MCF 10A (cell line): Measurements from ENCODE around the gene PRRT1B. TPM values are rescaled to one million over a fixed set of nuclear protein-coding genes. Genes with fewer than 3 reads are reported as not detected.

Experiments used
- BruUV-seq: library from RNA; stranded (reverse); fragments of 400-500 nt; replicated peaks from 2 replicates; lab custom pipeline; 2021; lab: Mats Ljungman, UMichigan
- CTCF ChIA-PET: fragments of 300-600 bp; sonication (Branson Sonifier 250); formaldehyde crosslinking; extraction: SDS; loops from one replicate; lab custom pipeline; 2021; ENCODE audit warnings: antibody characterized with exemption, inconsistent platforms; lab: Yijun Ruan, JAX
- POLR2A ChIA-PET: fragments of 300-600, 350-650 bp; sonication (Branson Sonifier 250); formaldehyde crosslinking; extraction: SDS; loops from one replicate; lab custom pipeline; 2020; ENCODE audit warnings: antibody characterized with exemption, inconsistent platforms; lab: Yijun Ruan, JAX
- DNase-seq: peaks from one replicate; pipeline ENCODE4 v3.0.0-alpha.2; 2018; ENCODE audit not compliant: unreplicated experiment
- H3K27ac Mint-ChIP-seq: one replicate; pipeline ENCODE4 v1.8.0; 2022; ENCODE audit warnings: mild to moderate bottlenecking, low read depth, mixed read lengths; ENCODE audit not compliant: unreplicated experiment
- H3K27me3 Mint-ChIP-seq: one replicate; pipeline ENCODE4 v1.8.0; 2022; ENCODE audit warnings: mixed read lengths; ENCODE audit not compliant: insufficient read depth, unreplicated experiment
- H3K36me3 Mint-ChIP-seq: one replicate; pipeline ENCODE4 v1.8.0; 2022; ENCODE audit warnings: mild to moderate bottlenecking, moderate library complexity, mixed read lengths; ENCODE audit not compliant: insufficient read depth, unreplicated experiment
- H3K4me1 Mint-ChIP-seq: one replicate; pipeline ENCODE4 v1.8.0; 2022; ENCODE audit warnings: mixed read lengths; ENCODE audit not compliant: insufficient read depth, unreplicated experiment
- H3K4me3 Mint-ChIP-seq: one replicate; pipeline ENCODE4 v1.8.0; 2022; ENCODE audit warnings: mild to moderate bottlenecking, moderate library complexity, mixed read lengths; ENCODE audit not compliant: unreplicated experiment
- H3K9me3 Mint-ChIP-seq: one replicate; pipeline ENCODE4 v1.8.0; 2022; ENCODE audit warnings: mixed read lengths; ENCODE audit not compliant: unreplicated experiment
- CTCF ChIP-seq: fragments of 200-600 bp; IDR thresholded peaks from one replicate; pipeline ENCODE4 v1.8.0; 2022; ENCODE audit warnings: antibody characterized with exemption, mild to moderate bottlenecking; ENCODE audit not compliant: unreplicated experiment
- intact Hi-C: fragments of 100-400 bp; cut with micrococcal nuclease; formaldehyde crosslinking; loops from 2 replicates; pipeline ENCODE4 v1.14.1; 2022
- total RNA-seq: library from RNA; stranded (reverse); gene quantifications from 2 replicates; pipeline ENCODE4 v1.2.3, GENCODE V29; 2022

Gene PRRT1B
- total RNA-seq, 1 experiment from 2014 or later = not detected

DNA sequence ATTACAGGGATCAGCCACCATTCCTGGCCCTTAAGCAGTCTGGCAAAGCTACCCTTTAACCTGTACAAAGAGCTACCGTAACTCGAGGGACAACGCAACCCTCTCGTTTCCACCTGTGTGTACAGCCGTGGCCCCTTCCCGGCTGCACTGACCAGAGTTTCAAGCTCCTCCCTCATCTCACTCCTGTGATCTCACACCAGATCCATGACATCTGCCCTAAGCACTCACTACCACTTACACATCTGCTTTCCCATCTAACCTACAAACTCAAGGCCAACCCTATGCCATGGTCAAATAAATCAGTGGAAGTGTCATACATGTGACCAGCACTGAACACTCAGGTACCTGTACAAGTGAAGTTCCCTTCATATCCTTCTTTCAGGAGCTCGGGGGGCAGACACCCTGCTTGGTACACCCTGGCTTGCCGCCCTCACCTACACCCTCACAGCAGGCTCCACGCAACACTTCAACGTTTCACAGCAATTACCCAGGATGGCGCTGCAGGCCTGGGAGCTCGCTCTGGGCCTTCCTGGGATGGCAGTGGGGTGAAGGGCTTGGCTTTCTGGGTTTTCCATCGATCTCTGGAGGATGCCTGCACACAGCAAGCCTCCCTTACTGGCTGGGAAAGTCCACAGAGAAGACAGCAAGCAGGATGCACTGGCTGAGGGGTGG lies 61.7 kb downstream of the PRRT1B start:
- Mint-ChIP-seq H3K27ac (peak overlapping the region; percentile 31), H3K27me3 (no peaks in the 10 kb centered on the region), H3K4me1 (peaks cover 27% of the 10 kb centered on the region), H3K4me3 (no peak overlapping the region), H3K36me3 (peaks cover 29% of the 10 kb centered on the region), H3K9me3 (no peaks in the 10 kb centered on the region)
- intact Hi-C loops = no loop called here
- DNase-seq = no peak
- TF ChIP-seq CTCF = no peak
- BruUV-seq = no TSS peak
- ChIA-PET POLR2A (interaction anchor here (0.9 to 1.2 kb wide), 3 partner anchors 12 to 234 kb away, joined by 3 read pairs; no protein-coding TSS in a partner anchor), CTCF (interaction anchor here (0.6 to 5.2 kb wide), 3 partner anchors 16 to 133 kb away, joined by 3 to 43 read pairs (median 6); partner anchors contain the start of gene RAPGEF1)

GRCh38 chr9:131607591-131607990 lies 62.3 kb downstream of the PRRT1B start:
- H3K4me3 Mint-ChIP-seq = no peak overlapping the region
- POLR2A ChIA-PET = interaction anchor here (0.9 to 5.5 kb wide), 4 partner anchors 27 to 235 kb away, joined by 3 to 44 read pairs (median 12); partner anchors contain the start of gene RAPGEF1
- H3K27ac Mint-ChIP-seq = peak overlapping the region; percentile 31
- peaks cover 29% of the 10 kb centered on the region for H3K4me1 Mint-ChIP-seq
- no peak for DNase-seq
- H3K36me3 Mint-ChIP-seq = peaks cover 27% of the 10 kb centered on the region
- intact Hi-C loops = no loop called here
- H3K27me3 Mint-ChIP-seq = no peaks in the 10 kb centered on the region
- CTCF ChIA-PET = interaction anchor here (1.0 to 5.2 kb wide), 4 partner anchors 13 to 140 kb away, joined by 3 to 43 read pairs (median 8); partner anchors contain the start of gene RAPGEF1
- no peak for TF ChIP-seq CTCF
- H3K9me3 Mint-ChIP-seq = no peaks in the 10 kb centered on the region
- BruUV-seq = no TSS peak

DNA sequence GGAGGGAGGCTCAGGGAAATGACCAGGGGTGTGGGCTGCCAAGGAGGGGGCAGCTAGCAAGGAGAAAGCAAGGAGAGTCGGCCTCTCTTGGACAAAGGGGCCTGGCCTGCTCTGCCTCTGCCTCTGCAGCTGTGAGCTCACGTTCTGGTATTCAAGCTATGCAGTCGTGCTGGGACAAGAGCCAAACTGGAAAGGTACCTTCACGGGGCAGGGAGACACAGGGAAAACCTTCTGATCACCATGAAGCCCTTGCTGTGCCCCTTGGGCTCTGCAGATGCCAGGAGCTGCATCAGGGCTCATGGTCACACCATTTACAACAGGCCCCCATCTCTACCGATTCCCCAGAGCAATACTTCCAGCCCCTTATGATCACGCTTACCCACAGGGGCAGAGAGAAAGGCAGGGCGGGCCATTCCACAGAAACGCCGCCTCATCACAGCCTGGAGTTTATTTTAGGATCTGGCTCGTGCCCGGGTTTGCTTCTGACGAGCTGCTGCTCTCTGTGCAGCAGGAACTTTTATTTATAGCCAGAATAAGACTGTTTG lies 63.2 kb downstream of the PRRT1B start:
- CTCF ChIA-PET = interaction anchor here (0.6 to 5.2 kb wide), 11 partner anchors 10 to 439 kb away, joined by 3 to 43 read pairs (median 3); partner anchors contain the start of gene RAPGEF1
- no peaks in the 10 kb centered on the region for H3K27me3 Mint-ChIP-seq
- no peak for TF ChIP-seq CTCF
- POLR2A ChIA-PET = interaction anchor here (0.5 to 5.5 kb wide), 18 partner anchors 9 to 135 kb away, joined by 3 to 44 read pairs (median 6); partner anchors contain the start of gene RAPGEF1
- DNase-seq = peak; percentile 84
- peaks cover 29% of the 10 kb centered on the region for H3K4me1 Mint-ChIP-seq
- peaks cover 27% of the 10 kb centered on the region for H3K36me3 Mint-ChIP-seq
- peak overlapping the region; percentile 73 for H3K27ac Mint-ChIP-seq
- peak overlapping the region; percentile 54 for H3K4me3 Mint-ChIP-seq
- no TSS peak for BruUV-seq
- H3K9me3 Mint-ChIP-seq = no peaks in the 10 kb centered on the region
- intact Hi-C loops = loop anchor here (1.0 to 2.0 kb wide), 3 partner anchors 26 to 131 kb away; no protein-coding TSS in a partner anchor

Other genes with a start within 250 kb of the PRRT1B start
- 173 and 186 TPM in 2 replicates for gene PRRC2B, start 151.4 kb upstream of the PRRT1B start, total RNA-seq
- gene POMT1, start 42.6 kb upstream of the PRRT1B start, total RNA-seq = 19.7 and 24.5 TPM in 2 replicates
- gene UCK1, start 14.3 kb upstream of the PRRT1B start, total RNA-seq = 20.0 and 22.7 TPM in 2 replicates
- gene RAPGEF1, start 194.6 kb downstream of the PRRT1B start, total RNA-seq = 55.4 and 73.0 TPM in 2 replicates